GM12872 (cell line): ENCODE data around the gene IDUA.

Source experiments
- TF ChIP-seq, protein P1 (sequence below): IDR thresholded peaks from 3 replicates; pipeline ENCODE4 v1.5.1; 2011; ENCODE audit warnings: low read depth, mild to moderate bottlenecking, low read length, moderate library complexity; ENCODE audit not compliant: insufficient read depth

IDUA gene

DNA sequence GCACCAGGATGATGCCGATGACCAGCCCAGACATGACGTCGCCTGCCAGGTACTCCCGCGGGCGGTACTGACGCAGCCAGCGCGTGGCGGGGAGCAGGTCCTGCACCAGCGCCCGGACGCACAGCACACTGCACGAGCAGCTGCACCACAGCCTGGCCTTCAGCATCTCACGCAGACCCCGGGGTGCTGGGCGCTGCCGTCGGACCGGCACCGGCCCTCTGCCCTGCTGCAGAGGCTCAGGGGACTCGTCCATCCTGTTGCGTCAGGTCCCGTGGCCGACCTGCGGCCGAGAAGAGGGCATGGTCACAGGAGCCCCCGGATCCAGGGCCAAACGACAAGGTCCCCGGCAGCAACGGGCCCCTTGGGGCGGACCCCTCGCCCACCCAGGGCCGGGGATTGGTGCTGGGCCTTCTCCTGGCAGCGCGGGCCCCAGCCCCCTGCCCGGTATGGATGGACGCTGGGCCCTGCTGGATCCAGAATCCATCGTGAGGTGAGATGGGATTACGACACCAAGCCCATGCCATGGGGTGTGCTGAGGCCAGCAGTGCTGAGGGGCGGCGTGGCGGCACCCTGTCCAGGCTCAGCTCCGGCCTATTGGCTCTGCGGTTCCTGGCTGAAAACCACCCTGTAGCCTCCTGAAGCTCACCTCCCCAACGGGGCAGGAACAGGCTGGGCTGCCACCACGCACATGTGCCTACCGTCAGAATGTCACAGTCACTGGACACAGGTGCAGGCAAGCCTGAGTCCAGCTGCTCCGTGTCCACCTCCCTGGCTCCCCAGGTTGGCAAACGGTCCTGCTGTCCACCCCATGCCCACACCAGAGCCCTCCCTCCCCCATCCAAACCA lies 4.8 kb downstream of the IDUA start:
- TF ChIP-seq, protein P1, sequence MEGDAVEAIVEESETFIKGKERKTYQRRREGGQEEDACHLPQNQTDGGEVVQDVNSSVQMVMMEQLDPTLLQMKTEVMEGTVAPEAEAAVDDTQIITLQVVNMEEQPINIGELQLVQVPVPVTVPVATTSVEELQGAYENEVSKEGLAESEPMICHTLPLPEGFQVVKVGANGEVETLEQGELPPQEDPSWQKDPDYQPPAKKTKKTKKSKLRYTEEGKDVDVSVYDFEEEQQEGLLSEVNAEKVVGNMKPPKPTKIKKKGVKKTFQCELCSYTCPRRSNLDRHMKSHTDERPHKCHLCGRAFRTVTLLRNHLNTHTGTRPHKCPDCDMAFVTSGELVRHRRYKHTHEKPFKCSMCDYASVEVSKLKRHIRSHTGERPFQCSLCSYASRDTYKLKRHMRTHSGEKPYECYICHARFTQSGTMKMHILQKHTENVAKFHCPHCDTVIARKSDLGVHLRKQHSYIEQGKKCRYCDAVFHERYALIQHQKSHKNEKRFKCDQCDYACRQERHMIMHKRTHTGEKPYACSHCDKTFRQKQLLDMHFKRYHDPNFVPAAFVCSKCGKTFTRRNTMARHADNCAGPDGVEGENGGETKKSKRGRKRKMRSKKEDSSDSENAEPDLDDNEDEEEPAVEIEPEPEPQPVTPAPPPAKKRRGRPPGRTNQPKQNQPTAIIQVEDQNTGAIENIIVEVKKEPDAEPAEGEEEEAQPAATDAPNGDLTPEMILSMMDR = no peak

DNA sequence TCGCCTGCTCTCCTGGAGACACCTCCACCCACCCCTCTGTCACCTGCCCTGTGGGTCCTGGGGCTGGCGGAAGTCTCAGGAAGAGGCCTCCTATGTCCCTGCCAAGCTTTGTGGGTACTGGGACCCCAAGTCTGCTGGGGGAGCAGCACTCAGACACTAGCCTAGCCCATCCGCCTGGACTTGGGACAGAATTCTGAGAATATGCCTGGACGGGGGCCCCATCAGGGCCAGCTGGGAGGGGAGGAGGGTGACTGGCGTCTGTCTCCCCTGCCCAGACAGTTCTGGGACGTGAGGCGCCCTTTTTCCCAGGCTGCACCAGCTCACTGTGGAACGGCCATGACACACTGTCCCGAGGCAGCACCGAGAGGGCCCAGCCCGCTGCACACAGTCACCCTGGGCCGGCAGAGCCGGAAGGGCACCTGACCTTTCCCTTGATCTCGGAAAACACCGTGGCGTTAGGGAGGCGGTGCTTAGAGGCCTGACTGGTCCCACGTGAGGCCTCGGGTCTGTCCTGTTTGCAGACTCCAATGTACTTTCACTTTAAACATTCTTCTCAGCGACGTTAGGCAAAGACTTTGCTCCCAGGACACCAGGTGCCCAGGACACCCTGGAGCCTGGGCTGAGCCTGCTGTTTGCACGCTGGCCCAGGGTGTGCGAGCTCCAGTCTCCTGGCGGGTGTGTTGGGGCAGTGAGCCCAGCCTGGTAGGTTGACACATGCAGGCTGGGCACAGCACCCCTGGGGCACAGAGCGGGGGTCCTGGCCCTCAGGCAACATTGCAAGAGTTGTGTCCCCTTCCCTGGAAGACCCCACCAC lies 5.7 kb downstream of the IDUA start:
- TF ChIP-seq, protein P1 = no peak

DNA sequence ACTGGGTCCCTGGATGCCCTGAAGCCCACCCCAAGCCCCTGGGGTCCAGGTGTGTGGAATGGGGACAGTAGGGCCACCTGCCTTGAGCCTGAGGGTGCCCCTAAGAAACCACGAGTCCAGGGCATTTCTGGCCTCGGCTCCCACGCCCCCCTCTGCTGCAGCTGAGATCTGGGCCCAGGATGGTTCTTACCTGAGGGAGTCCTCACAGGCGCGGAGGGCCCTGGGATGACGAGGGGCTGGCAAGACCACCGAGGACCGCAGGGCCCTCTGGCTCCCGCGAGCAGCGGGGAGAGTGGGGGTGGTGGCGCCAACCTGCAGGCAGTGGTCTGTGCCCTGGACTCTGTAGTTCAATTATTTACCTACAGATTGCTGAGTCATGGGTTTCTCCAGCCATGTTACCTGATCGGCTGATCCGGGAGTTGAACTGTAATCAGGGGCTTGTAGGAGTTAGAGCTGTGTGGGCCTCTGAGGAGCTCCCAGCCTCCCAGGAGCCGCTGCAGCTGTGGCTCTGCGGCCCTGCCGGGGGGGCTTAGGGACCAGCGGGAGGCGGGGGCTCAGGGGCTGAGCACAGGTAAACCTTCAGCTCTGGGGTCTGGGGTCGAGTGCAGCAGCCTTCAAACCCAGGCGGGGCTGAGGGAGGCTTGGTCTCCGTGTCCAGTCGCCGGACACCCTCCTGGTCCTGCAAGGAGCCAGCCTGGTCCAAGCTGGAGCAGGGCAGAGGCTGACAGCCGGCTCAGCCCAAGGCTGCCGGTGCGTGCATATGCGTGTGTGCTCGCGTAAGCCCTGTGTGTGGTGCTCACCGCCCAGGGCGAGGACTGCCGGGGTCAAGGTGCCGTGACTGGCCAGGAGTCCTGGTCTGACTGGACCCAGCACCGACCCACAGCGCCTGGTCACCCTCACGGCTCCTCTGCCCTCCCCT lies 6.5 kb downstream of the IDUA start, which contains the start of gene SLC26A1:
Gene SLC26A1, minus strand, starts transcription at position 294 of the 919 bp plus-strand sequence. CDS start 1,701 bp downstream, outside the sequence.
- TF ChIP-seq, protein P1 = no peak

DNA sequence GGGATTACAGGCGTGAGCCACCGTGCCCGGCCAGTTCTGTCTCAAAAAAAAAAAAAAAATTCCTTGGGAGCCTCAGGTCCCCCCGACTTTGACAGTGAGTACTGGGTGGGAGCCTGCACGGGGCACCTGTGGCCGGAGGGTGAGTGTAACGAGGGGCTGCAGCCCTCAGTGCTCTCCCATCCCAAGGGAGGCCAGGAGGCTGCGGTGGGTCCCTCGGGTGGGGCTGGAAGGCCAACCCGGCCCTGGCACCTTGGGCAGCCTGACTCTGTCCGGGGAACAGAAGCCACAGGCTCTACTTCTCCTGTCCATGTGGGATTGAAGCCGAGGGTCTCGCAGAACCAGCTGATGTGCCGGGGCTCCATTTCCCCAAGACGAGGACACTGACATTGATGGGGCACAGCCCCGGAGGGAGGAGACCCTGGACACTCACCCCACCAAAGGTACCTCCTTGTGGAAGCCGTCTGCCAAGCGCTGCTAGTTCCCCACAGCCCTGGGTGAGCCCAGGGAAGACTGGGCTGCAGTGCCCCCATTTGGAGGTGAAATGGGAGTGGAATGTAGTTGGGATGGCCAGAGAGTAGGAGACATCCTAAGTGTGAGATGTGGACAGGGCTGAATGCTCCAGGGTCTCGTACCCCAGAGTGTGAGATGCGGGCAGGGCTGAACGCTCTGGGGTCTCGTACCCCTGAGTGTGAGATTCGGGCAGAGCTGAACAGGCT lies 8.6 kb downstream of the IDUA start:
- TF ChIP-seq, protein P1 = no peak

DNA sequence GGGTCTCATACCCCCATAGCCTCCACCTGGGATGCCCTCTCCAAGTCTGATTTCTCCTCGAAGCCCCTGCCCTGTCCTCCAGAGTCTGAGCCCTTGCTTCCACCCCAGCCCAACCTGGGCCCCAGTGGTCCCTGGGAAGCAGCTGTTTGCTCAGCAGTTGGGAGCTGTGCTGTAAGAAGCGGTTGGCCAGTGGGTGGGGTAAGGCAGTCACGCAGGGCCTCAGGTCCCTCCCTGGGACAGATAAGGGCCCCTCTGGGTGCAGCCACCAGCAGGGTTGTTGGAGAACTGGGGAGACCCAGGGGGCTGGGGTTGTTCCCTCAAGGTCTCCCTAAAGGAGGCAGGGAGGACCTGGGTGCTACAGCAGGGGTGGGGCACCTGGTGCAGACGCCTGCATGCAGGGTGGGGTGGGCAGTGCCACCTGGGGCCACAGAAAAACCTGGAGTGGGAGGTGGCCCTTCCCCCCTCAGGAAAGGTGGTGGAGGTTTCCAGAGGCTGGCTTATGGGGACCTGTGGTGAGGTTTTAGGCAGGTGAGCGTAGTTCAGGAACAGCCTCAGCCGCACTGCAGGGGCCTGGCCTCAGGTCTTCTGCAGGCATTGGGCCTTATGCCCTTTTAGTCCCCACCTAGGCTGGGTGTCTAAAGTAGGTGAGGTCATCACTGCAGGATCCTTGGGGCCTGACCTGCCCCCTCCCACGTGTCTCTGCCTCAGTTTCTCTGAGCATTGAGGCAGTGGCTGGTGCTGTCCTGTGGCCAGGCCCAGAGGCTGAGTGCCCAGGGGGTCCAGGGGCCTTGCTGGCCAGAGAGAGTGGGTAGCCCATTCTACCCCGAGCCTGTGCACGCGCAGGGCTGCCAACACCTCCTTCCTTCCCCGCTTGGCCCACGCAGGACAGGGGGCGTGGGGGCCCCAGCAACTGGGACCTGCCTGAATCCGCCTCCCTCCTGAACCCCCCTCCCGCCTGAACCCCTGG lies 9.5 kb downstream of the IDUA start:
- TF ChIP-seq, protein P1 = no peak

DNA sequence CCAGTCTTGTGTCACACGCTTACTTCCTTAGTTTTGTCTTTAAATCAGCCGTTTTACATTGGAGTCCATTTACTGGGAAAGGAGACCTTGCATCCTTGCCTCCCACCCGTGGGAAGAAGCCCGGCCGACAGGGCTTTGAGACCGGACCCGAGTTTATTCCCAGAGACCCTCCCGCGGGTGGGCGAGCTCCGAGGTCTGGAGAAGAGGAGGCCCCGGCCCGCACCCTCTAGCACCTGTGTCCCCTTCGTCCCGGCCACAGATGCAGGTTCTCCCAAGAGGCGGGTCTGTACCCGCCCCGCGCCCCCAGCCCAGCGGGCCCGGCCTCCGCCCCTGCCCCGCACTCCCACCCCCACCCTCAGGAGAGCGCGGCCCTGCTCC lies 10.1 kb downstream of the IDUA start:
- TF ChIP-seq, protein P1 = no peak
